Keratinocyte (primary cell): Measurements from ENCODE around the gene NEK10.

Experiments
- EZH2 ChIP-seq: IDR thresholded peaks from one replicate; pipeline ENCODE4 v1.6.1; 2012; ENCODE audit warnings: inconsistent platforms, mild to moderate bottlenecking, low read length, moderate library complexity
- TF ChIP-seq, protein P1 (sequence below), 3 experiments: IDR thresholded peaks in 1 of 3; conservative IDR thresholded peaks in 1 of 3; optimal IDR thresholded peaks in 1 of 3; 2 replicates in 2 of 3; 3 replicates in 1 of 3; pipeline versions ENCODE3 to v1.5.1; 2011; ENCODE audit warnings: low read length in 3 of 3, mild to moderate bottlenecking in 3 of 3, moderate library complexity in 2 of 3, control low read depth in 1 of 3, inconsistent platforms in 1 of 3; ENCODE audit not compliant: insufficient read depth in 2 of 3; ENCODE audit errors: extremely low read depth in 1 of 3

- TF ChIP-seq, protein P1, sequence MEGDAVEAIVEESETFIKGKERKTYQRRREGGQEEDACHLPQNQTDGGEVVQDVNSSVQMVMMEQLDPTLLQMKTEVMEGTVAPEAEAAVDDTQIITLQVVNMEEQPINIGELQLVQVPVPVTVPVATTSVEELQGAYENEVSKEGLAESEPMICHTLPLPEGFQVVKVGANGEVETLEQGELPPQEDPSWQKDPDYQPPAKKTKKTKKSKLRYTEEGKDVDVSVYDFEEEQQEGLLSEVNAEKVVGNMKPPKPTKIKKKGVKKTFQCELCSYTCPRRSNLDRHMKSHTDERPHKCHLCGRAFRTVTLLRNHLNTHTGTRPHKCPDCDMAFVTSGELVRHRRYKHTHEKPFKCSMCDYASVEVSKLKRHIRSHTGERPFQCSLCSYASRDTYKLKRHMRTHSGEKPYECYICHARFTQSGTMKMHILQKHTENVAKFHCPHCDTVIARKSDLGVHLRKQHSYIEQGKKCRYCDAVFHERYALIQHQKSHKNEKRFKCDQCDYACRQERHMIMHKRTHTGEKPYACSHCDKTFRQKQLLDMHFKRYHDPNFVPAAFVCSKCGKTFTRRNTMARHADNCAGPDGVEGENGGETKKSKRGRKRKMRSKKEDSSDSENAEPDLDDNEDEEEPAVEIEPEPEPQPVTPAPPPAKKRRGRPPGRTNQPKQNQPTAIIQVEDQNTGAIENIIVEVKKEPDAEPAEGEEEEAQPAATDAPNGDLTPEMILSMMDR (optimal IDR thresholded peaks at IDR 0.05 in 1 of 3, IDR thresholded peaks at IDR 0.05 in 1 of 3, conservative IDR thresholded peaks at IDR 0.05 in 1 of 3; ENCODE audit: extremely low read depth in 1 of 3, insufficient read depth in 2 of 3, low read length in 3 of 3): no peak
- TF ChIP-seq EZH2: no peak
Measured at GRCh38 chr3:27281671-27282150, 87.5 kb downstream of the NEK10 start.
